ENCODE data around the gene PARVA. TPM values are rescaled to one million over a fixed set of nuclear protein-coding genes. Genes with fewer than 3 reads are reported as not detected.
"Not testable (repeated sequence)": the region's sequence is repeated elsewhere in the genome, so short reads cannot be mapped to it uniquely, and the experiment has no call there.

Gene PARVA
- total RNA-seq, 1 donor from 2014 or later, result 170 TPM

GRCh38 chr11:12358302-12359188 is 18.8 kb upstream of the PARVA start:
- Mint-ChIP-seq H3K4me3 (ENCODE audit: unreplicated experiment) (no peak overlapping the region), H3K9me3 (ENCODE audit: low read depth) (no peaks in the 10 kb centered on the region), H3K4me1 (ENCODE audit: low read depth) (no peaks in the 10 kb centered on the region), H3K27me3 (ENCODE audit: low read depth) (no peaks in the 10 kb centered on the region), H3K27ac (ENCODE audit: unreplicated experiment) (no peak overlapping the region), H3K36me3 (ENCODE audit: low read depth) (peaks cover 9% of the 10 kb centered on the region)
- DNase-seq (ENCODE audit: low spot score), result no peak
- TF ChIP-seq CTCF (IDR thresholded peaks at IDR 0.05), result no peak

- H3K27ac Mint-ChIP-seq (ENCODE audit: unreplicated experiment), result no peak overlapping the region
- peaks cover 7% of the 10 kb centered on the region for H3K36me3 Mint-ChIP-seq (ENCODE audit: low read depth)
- H3K4me3 Mint-ChIP-seq (ENCODE audit: unreplicated experiment), result no peak overlapping the region
- H3K4me1 Mint-ChIP-seq (ENCODE audit: low read depth), result no peaks in the 10 kb centered on the region
- H3K9me3 Mint-ChIP-seq (ENCODE audit: low read depth), result no peaks in the 10 kb centered on the region
- no peaks in the 10 kb centered on the region for H3K27me3 Mint-ChIP-seq (ENCODE audit: low read depth)
- no peak for DNase-seq (ENCODE audit: low spot score)
- TF ChIP-seq CTCF (IDR thresholded peaks at IDR 0.05), result no peak
Observed at GRCh38 chr11:12359761-12360160, 17.6 kb upstream of the PARVA start.

- Mint-ChIP-seq H3K4me3 (ENCODE audit: unreplicated experiment) (no peak overlapping the region), H3K27me3 (ENCODE audit: low read depth) (no peaks in the 10 kb centered on the region), H3K9me3 (ENCODE audit: low read depth) (no peaks in the 10 kb centered on the region), H3K27ac (ENCODE audit: unreplicated experiment) (no peak overlapping the region), H3K4me1 (ENCODE audit: low read depth) (peaks cover 9% of the 10 kb centered on the region), H3K36me3 (ENCODE audit: low read depth) (peaks cover 6% of the 10 kb centered on the region)
- TF ChIP-seq CTCF (IDR thresholded peaks at IDR 0.05), result no peak
- no peak for DNase-seq (ENCODE audit: low spot score)
Observed at GRCh38 chr11:12361682-12362081, 15.7 kb upstream of the PARVA start.

- no peak overlapping the region for H3K27ac Mint-ChIP-seq (ENCODE audit: unreplicated experiment)
- no peak for TF ChIP-seq CTCF (IDR thresholded peaks at IDR 0.05)
- H3K4me1 Mint-ChIP-seq (ENCODE audit: low read depth), result peaks cover 10% of the 10 kb centered on the region
- peaks cover 5% of the 10 kb centered on the region for H3K9me3 Mint-ChIP-seq (ENCODE audit: low read depth)
- no peak for DNase-seq (ENCODE audit: low spot score)
- H3K4me3 Mint-ChIP-seq (ENCODE audit: unreplicated experiment), result no peak overlapping the region
- H3K36me3 Mint-ChIP-seq (ENCODE audit: low read depth), result peaks cover 3% of the 10 kb centered on the region
- H3K27me3 Mint-ChIP-seq (ENCODE audit: low read depth), result no peaks in the 10 kb centered on the region
Observed at GRCh38 chr11:12362857-12363256, 14.5 kb upstream of the PARVA start.

- Mint-ChIP-seq H3K4me3 (ENCODE audit: unreplicated experiment) (no peak overlapping the region), H3K9me3 (ENCODE audit: low read depth) (peaks cover 5% of the 10 kb centered on the region), H3K27ac (ENCODE audit: unreplicated experiment) (no peak overlapping the region), H3K4me1 (ENCODE audit: low read depth) (peaks cover 10% of the 10 kb centered on the region), H3K36me3 (ENCODE audit: low read depth) (peaks cover 3% of the 10 kb centered on the region), H3K27me3 (ENCODE audit: low read depth) (no peaks in the 10 kb centered on the region)
- TF ChIP-seq CTCF (IDR thresholded peaks at IDR 0.05), result no peak
- no peak for DNase-seq (ENCODE audit: low spot score)
Observed at GRCh38 chr11:12363373-12363772, 14.0 kb upstream of the PARVA start.

GRCh38 chr11:12365965-12366575 is 11.3 kb upstream of the PARVA start:
- H3K4me3 Mint-ChIP-seq (ENCODE audit: unreplicated experiment); H3K9me3 Mint-ChIP-seq (ENCODE audit: low read depth); H3K27ac Mint-ChIP-seq (ENCODE audit: unreplicated experiment); H3K36me3 Mint-ChIP-seq (ENCODE audit: low read depth); H3K27me3 Mint-ChIP-seq (ENCODE audit: low read depth); DNase-seq (ENCODE audit: low spot score): not testable (repeated sequence)
- peaks cover 10% of the 10 kb centered on the region for H3K4me1 Mint-ChIP-seq (ENCODE audit: low read depth)

GRCh38 chr11:12367057-12367456 is 10.3 kb upstream of the PARVA start:
- H3K27ac Mint-ChIP-seq (ENCODE audit: unreplicated experiment); H3K27me3 Mint-ChIP-seq (ENCODE audit: low read depth); H3K36me3 Mint-ChIP-seq (ENCODE audit: low read depth); DNase-seq (ENCODE audit: low spot score); H3K4me3 Mint-ChIP-seq (ENCODE audit: unreplicated experiment); H3K9me3 Mint-ChIP-seq (ENCODE audit: low read depth): not testable (repeated sequence)
- peaks cover 10% of the 10 kb centered on the region for H3K4me1 Mint-ChIP-seq (ENCODE audit: low read depth)

Data from chondrocyte (in vitro differentiated cells).